ENCODE measurements around the gene ERBB4.

DNA sequence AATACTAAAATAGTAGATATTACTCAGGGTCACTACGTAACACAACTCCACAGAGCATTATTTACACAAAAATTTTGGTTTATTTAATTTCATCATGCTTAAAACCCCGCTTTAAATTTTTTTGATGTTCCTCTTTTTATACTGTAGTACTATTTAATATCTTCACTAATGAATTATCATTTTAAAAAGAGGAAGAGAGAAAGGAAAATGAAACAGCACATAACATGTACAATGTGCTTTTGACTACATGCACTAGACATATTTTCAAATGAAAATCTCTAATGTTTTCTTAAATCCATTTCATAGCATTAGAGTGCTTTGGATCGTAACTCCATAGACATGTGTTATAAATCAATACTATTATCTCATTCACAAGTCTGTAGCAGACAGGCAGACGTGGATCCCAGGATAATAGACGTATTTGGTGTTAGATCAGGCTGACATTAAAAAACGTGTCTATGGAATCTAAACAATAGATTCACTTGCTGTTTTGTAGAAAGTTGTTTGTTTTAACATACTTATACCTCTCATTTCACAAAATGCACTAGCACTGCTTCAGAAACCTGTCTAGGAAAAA is 1085.2 kb downstream of the ERBB4 start:
- TF ChIP-seq CTCF (IDR thresholded peaks at IDR 0.05) (no peak), EP300 (IDR thresholded peaks at IDR 0.05) (no peak)

All from ovary (tissue), 3 donors.